ENCODE measurements around the gene TBL2. TPM values are rescaled to one million over a fixed set of nuclear protein-coding genes. Genes with fewer than 3 reads are reported as not detected.
A peak's percentile ranks its signal among the peaks of the same experiment; 100 is the strongest.

Gene TBL2
- total and polyA plus RNA-seq, 10 of the 15 experiments (the other 5 are each of a cell fraction or from before 2014, with no cell fraction given): 1.1 to 49.7 (median 26.7) TPM

DNA sequence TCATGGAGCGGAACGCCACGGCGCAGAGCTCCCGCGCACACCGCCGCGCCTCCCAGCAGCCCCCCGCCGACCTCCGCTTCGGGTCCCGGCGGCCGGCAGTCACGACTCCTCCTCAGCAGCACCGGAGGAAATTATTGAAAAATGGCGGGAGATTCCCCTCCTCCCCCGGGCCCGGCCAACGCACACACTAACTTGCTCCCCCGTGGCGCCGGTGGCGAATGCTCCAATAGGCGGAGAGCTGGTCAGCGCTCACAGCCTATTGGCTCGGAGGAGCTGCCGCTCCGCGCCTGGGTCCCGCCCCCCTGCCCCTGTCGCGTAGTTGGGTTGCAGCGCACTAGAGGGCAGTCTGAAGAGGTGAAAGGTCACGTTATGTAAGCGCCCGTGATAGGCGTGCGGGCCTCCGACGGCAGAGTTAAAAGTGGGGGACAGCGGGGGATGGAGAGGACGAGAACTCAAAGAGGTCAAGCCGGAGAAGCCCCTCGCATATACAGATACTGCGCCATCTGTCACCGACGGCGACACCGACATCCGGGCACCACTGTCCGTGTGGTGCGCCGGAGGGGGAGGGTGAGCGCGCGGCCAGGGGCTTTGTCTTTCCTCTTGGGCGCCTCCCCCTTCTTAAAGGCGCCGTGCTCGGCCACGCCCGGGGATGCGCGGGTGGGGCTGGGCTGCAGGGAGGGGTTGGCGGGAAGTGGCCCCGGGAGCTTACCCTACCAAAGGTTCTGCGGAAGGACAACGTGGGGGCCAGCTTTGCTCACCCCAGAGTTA lies 56.1 kb downstream of the TBL2 start, which contains the start of gene BAZ1B (continued):
- TF ChIP-seq TCF3 (IDR thresholded peaks at IDR 0.05; ENCODE audit: borderline replicate concordance, insufficient read depth, low read depth, low read length): no peak; the same call in none of the 2 replicates
- TF ChIP-seq CBX3 (IDR thresholded peaks at IDR 0.05; ENCODE audit: borderline replicate concordance, low read depth): no peak
- no peak for TF ChIP-seq IKZF2 (IDR thresholded peaks at IDR 0.05)
- TF ChIP-seq KLF5 (IDR thresholded peaks at IDR 0.05; ENCODE audit: partially characterized antibody): peak; percentile 64
- TF ChIP-seq, protein P1, sequence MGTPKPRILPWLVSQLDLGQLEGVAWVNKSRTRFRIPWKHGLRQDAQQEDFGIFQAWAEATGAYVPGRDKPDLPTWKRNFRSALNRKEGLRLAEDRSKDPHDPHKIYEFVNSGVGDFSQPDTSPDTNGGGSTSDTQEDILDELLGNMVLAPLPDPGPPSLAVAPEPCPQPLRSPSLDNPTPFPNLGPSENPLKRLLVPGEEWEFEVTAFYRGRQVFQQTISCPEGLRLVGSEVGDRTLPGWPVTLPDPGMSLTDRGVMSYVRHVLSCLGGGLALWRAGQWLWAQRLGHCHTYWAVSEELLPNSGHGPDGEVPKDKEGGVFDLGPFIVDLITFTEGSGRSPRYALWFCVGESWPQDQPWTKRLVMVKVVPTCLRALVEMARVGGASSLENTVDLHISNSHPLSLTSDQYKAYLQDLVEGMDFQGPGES (IDR thresholded peaks at IDR 0.05): peak; percentile 89
- TF ChIP-seq FOXK2 (IDR thresholded peaks at IDR 0.05): no peak
- 0 out of 2 replicates have a peak, but pooled peaks have one; percentile 5 for TF ChIP-seq HDAC2 (IDR thresholded peaks at IDR 0.05)
- TF ChIP-seq, protein P2, sequence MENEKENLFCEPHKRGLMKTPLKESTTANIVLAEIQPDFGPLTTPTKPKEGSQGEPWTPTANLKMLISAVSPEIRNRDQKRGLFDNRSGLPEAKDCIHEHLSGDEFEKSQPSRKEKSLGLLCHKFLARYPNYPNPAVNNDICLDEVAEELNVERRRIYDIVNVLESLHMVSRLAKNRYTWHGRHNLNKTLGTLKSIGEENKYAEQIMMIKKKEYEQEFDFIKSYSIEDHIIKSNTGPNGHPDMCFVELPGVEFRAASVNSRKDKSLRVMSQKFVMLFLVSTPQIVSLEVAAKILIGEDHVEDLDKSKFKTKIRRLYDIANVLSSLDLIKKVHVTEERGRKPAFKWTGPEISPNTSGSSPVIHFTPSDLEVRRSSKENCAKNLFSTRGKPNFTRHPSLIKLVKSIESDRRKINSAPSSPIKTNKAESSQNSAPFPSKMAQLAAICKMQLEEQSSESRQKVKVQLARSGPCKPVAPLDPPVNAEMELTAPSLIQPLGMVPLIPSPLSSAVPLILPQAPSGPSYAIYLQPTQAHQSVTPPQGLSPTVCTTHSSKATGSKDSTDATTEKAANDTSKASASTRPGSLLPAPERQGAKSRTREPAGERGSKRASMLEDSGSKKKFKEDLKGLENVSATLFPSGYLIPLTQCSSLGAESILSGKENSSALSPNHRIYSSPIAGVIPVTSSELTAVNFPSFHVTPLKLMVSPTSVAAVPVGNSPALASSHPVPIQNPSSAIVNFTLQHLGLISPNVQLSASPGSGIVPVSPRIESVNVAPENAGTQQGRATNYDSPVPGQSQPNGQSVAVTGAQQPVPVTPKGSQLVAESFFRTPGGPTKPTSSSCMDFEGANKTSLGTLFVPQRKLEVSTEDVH (IDR thresholded peaks at IDR 0.05; ENCODE audit: low read depth, partially characterized antibody): peak; percentile 97
- TF ChIP-seq, protein P3, sequence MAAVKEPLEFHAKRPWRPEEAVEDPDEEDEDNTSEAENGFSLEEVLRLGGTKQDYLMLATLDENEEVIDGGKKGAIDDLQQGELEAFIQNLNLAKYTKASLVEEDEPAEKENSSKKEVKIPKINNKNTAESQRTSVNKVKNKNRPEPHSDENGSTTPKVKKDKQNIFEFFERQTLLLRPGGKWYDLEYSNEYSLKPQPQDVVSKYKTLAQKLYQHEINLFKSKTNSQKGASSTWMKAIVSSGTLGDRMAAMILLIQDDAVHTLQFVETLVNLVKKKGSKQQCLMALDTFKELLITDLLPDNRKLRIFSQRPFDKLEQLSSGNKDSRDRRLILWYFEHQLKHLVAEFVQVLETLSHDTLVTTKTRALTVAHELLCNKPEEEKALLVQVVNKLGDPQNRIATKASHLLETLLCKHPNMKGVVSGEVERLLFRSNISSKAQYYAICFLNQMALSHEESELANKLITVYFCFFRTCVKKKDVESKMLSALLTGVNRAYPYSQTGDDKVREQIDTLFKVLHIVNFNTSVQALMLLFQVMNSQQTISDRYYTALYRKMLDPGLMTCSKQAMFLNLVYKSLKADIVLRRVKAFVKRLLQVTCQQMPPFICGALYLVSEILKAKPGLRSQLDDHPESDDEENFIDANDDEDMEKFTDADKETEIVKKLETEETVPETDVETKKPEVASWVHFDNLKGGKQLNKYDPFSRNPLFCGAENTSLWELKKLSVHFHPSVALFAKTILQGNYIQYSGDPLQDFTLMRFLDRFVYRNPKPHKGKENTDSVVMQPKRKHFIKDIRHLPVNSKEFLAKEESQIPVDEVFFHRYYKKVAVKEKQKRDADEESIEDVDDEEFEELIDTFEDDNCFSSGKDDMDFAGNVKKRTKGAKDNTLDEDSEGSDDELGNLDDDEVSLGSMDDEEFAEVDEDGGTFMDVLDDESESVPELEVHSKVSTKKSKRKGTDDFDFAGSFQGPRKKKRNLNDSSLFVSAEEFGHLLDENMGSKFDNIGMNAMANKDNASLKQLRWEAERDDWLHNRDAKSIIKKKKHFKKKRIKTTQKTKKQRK (IDR thresholded peaks at IDR 0.05; ENCODE audit: low read depth, low read length): 0 out of 2 replicates have a peak, but pooled peaks have one; percentile 8
- 0 out of 2 replicates have a peak, but pooled peaks have one; percentile 31 for TF ChIP-seq SMARCA5 (IDR thresholded peaks at IDR 0.05)
- no peak for TF ChIP-seq SMAD5 (IDR thresholded peaks at IDR 0.05; ENCODE audit: low read depth)
- TF ChIP-seq, protein P4, sequence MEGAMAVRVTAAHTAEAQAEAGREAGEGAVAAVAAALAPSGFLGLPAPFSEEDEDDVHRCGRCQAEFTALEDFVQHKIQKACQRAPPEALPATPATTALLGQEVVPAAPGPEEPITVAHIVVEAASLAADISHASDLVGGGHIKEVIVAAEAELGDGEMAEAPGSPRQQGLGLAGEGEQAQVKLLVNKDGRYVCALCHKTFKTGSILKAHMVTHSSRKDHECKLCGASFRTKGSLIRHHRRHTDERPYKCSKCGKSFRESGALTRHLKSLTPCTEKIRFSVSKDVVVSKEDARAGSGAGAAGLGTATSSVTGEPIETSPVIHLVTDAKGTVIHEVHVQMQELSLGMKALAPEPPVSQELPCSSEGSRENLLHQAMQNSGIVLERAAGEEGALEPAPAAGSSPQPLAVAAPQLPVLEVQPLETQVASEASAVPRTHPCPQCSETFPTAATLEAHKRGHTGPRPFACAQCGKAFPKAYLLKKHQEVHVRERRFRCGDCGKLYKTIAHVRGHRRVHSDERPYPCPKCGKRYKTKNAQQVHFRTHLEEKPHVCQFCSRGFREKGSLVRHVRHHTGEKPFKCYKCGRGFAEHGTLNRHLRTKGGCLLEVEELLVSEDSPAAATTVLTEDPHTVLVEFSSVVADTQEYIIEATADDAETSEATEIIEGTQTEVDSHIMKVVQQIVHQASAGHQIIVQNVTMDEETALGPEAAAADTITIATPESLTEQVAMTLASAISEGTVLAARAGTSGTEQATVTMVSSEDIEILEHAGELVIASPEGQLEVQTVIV (IDR thresholded peaks at IDR 0.05; ENCODE audit: borderline replicate concordance, partially characterized antibody): no peak
- TF ChIP-seq ESRRA (IDR thresholded peaks at IDR 0.05; ENCODE audit: low read length): peak; percentile 71; the same call in 1 of the 2 replicates
- TF ChIP-seq NR2F1 (conservative IDR thresholded peaks at IDR 0.05): peak; percentile 100
- TF ChIP-seq GATAD2B (conservative IDR thresholded peaks at IDR 0.05; ENCODE audit: low read depth): 0 out of 2 replicates have a peak, but pooled peaks have one; percentile 47
- no peak for TF ChIP-seq EP300 (IDR thresholded peaks at IDR 0.05; ENCODE audit: borderline replicate concordance in 1 of 2, control insufficient read depth in 1 of 2, low read depth in 2 of 2, low read length in 2 of 2)
- peak; percentile 76 for TF ChIP-seq NR2C2 (IDR thresholded peaks at IDR 0.05; ENCODE audit: borderline replicate concordance, control insufficient read depth, insufficient read length, low read depth)
- TF ChIP-seq MYC (IDR thresholded peaks at IDR 0.05; ENCODE audit: insufficient read depth, insufficient read length, insufficient replicate concordance, low read length, severe bottlenecking): peak; percentile 80

All from GM12878 (cell line).